Hepatocyte (in vitro differentiated cells): ENCODE measurements around the gene LEPROT. TPM values are rescaled to one million over a fixed set of nuclear protein-coding genes. Genes with fewer than 3 reads are reported as not detected.

ENCODE experiments used
- DNase-seq: peaks from one replicate; pipeline ENCODE4 v3.0.0-alpha.2; 2016; ENCODE audit warnings: low spot score
- H2AFZ ChIP-seq: fragments of 200-600 bp; sonication (generic); 2 replicates; pipeline ENCODE4 v1.6.0; 2016; ENCODE audit warnings: antibody characterized with exemption, mild to moderate bottlenecking
- H3K27ac ChIP-seq: fragments of 200-600 bp; sonication (generic); 2 replicates; pipeline ENCODE4 v1.5.1; 2016; ENCODE audit warnings: mild to moderate bottlenecking
- H3K27me3 ChIP-seq: fragments of 200-600 bp; sonication (generic); 2 replicates; pipeline ENCODE4 v1.6.1; 2016
- H3K36me3 ChIP-seq: fragments of 200-600 bp; sonication (generic); replicated peaks from 2 replicates; pipeline ENCODE4 v1.5.1; 2016; ENCODE audit warnings: low read depth; ENCODE audit not compliant: insufficient read depth
- H3K4me1 ChIP-seq: fragments of 200-600 bp; sonication (generic); 2 replicates; pipeline ENCODE4 v1.5.1; 2016; ENCODE audit warnings: mild to moderate bottlenecking, moderate library complexity; ENCODE audit not compliant: insufficient read depth
- H3K4me2 ChIP-seq: fragments of 200-600 bp; sonication (generic); 2 replicates; pipeline ENCODE4 v1.6.0; 2016
- H3K4me3 ChIP-seq: fragments of 200-600 bp; sonication (generic); 2 replicates; pipeline ENCODE4 v1.5.1; 2016; ENCODE audit warnings: mild to moderate bottlenecking
- H3K79me2 ChIP-seq: fragments of 200-600 bp; sonication (generic); 2 replicates; pipeline ENCODE4 v1.6.0; 2017; ENCODE audit warnings: mild to moderate bottlenecking
- H3K9me2 ChIP-seq: fragments of 200-600 bp; sonication (generic); replicated peaks from 2 replicates; pipeline ENCODE4 v1.6.0; 2017; ENCODE audit warnings: mild to moderate bottlenecking; ENCODE audit not compliant: insufficient read depth
- H3K9me3 ChIP-seq: fragments of 200-600 bp; sonication (generic); 2 replicates; pipeline ENCODE4 v1.5.1; 2016; ENCODE audit warnings: low read depth, mild to moderate bottlenecking
- H4K20me1 ChIP-seq: fragments of 200-600 bp; sonication (generic); 2 replicates; pipeline ENCODE4 v1.6.0; 2016; ENCODE audit warnings: mild to moderate bottlenecking; ENCODE audit not compliant: insufficient read depth, poor library complexity, severe bottlenecking
- EZH2 ChIP-seq: fragments of 200-600 bp; sonication (generic); IDR thresholded peaks from 2 replicates; pipeline ENCODE4 v1.6.1; 2016; ENCODE audit warnings: antibody characterized with exemption, mild to moderate bottlenecking, borderline replicate concordance
- EZH2phosphoT487 ChIP-seq: fragments of 200-600 bp; sonication (generic); IDR thresholded peaks from one replicate; pipeline ENCODE4 v1.6.1; 2018; ENCODE audit warnings: antibody characterized with exemption, mild to moderate bottlenecking, low read depth, moderate library complexity; ENCODE audit not compliant: unreplicated experiment, severe bottlenecking
- WGBS: methylation state at CpG from one replicate; pipeline ENCODE4 v1.1.6; 2016; ENCODE audit warnings: low lambda C conversion rate; ENCODE audit errors: missing lambda C conversion rate; 5-methylcytosine and 5-hydroxymethylcytosine counted together
- polyA plus RNA-seq: library from polyadenylated mRNA; unstranded; fragments of >200 nt; fragmentation: Nextera tagmentation; extraction: Ambion mirVana; gene quantifications from 2 replicates; pipeline ENCODE4 v1.2.1, GENCODE V29; 2016
- total RNA-seq: library from RNA; depleted of rRNA; stranded (reverse); fragments of >200 nt; gene quantifications from 2 replicates; pipeline ENCODE4 v1.2.3, GENCODE V29; 2014
- TF ChIP-seq, protein P1 (sequence below): fragments of 200-600 bp; sonication (generic); IDR thresholded peaks from 2 replicates; pipeline ENCODE4 v1.5.1; 2016; ENCODE audit warnings: antibody characterized with exemption, mild to moderate bottlenecking; ENCODE audit not compliant: poor library complexity

LEPROT gene
- total and polyA plus RNA-seq, 2 experiments from 2014 or later: 89.9 to 97.0 TPM

DNA sequence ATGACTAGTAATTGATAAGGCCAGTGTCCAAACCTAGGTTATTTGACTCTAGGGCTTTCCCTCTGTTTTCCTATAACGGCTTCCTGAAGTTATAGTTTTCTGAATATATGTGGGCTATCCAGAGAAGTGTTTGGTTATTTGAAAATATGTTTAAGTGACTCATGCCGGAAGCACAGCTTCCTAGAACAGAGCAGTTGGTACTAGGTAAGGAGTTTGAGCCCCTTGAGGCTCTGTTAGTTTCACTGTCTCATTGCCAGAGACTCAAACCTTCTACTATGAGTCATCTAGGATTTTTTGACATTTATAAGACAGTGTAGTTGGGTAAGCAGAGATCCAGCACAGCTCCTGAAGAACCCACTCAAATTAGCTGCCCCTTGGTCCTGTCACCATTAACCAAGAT is 27.1 kb upstream of the LEPROT start:
- Histone ChIP-seq H3K36me3 (no peaks in the 10 kb centered on the region), H3K4me3 (no peak overlapping the region), H3K9me2 (no peaks in the 10 kb centered on the region), H3K79me2 (no peaks in the 10 kb centered on the region), H3K27me3 (no peaks in the 10 kb centered on the region), H3K4me1 (no peaks in the 10 kb centered on the region), H4K20me1 (no peaks in the 10 kb centered on the region), H3K27ac (no peak overlapping the region), H3K4me2 (no peak overlapping the region), H2AFZ (no peak overlapping the region), H3K9me3 (no peaks in the 10 kb centered on the region)
- no peak for DNase-seq
- TF ChIP-seq, protein P1, sequence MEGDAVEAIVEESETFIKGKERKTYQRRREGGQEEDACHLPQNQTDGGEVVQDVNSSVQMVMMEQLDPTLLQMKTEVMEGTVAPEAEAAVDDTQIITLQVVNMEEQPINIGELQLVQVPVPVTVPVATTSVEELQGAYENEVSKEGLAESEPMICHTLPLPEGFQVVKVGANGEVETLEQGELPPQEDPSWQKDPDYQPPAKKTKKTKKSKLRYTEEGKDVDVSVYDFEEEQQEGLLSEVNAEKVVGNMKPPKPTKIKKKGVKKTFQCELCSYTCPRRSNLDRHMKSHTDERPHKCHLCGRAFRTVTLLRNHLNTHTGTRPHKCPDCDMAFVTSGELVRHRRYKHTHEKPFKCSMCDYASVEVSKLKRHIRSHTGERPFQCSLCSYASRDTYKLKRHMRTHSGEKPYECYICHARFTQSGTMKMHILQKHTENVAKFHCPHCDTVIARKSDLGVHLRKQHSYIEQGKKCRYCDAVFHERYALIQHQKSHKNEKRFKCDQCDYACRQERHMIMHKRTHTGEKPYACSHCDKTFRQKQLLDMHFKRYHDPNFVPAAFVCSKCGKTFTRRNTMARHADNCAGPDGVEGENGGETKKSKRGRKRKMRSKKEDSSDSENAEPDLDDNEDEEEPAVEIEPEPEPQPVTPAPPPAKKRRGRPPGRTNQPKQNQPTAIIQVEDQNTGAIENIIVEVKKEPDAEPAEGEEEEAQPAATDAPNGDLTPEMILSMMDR: no peak
- TF ChIP-seq EZH2: no peak
- TF ChIP-seq EZH2phosphoT487: no peak
- WGBS: 95% methylated on average over 2 of the region's 2 CpGs

DNA sequence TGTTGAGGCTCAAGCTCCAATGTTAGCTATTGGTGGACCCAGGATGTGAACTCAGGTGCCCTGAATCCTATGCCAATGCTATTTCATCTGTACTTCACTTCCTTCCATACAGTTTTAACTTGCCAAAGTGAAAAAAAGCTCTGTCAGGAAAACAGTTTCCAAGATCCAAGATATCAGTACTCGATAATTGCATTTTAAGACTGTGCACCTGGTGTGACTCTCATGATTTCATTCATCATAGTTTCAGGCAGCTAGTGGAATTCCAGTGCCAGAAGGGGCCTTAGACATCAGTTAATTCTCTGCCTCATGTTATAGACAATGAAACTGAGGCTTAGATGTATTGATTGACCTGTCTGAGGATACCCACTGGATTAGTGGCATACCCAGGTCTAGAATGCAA is 26.5 kb upstream of the LEPROT start:
- H3K27me3 ChIP-seq: no peaks in the 10 kb centered on the region
- H3K4me3 ChIP-seq: no peak overlapping the region
- 86% methylated on average over 1 of the region's 1 CpG for WGBS
- H2AFZ ChIP-seq: no peak overlapping the region
- H3K36me3 ChIP-seq: no peaks in the 10 kb centered on the region
- H3K9me3 ChIP-seq: no peaks in the 10 kb centered on the region
- H3K4me2 ChIP-seq: no peak overlapping the region
- H3K9me2 ChIP-seq: no peaks in the 10 kb centered on the region
- no peaks in the 10 kb centered on the region for H3K4me1 ChIP-seq
- TF ChIP-seq, protein P1: no peak
- TF ChIP-seq EZH2 (no peak), EZH2phosphoT487 (no peak)
- H3K27ac ChIP-seq: no peak overlapping the region
- no peak for DNase-seq
- no peaks in the 10 kb centered on the region for H3K79me2 ChIP-seq
- no peaks in the 10 kb centered on the region for H4K20me1 ChIP-seq

DNA sequence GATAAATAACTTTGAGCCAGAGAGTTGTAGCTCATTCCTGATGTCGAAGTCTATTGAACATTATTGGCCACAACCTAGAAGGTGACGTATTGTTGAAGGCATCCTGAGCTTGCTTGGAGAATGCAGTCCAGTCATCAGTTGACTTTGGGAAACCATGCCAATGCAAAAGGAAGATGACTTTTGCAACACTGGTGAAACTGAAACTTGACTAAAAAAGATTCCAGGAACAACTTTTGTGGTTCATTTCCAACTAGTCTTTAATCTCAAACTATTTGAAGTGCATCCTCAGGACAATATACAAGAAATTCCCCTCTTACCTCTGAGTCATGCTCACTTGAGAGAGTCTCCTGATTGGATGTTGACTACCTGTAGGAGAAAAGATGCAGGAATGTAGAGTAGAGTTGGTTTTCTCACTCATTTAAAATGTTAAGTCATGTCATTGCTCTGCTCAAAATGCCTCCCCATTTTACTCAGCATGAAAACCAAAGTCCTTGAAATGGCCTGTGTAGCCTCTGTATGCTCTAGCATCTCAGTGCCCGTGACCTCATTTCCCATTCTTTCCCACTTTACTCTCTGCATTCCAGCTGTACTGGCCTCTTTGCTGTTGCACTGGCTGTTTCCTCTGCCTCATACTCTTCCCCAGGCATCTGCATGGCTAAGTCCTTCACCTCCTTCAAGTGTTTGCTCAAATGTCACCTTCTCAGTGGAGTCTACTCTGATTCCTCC is 24.4 kb upstream of the LEPROT start:
- Histone ChIP-seq H3K27ac (no peak overlapping the region), H3K79me2 (no peaks in the 10 kb centered on the region), H4K20me1 (no peaks in the 10 kb centered on the region), H3K36me3 (no peaks in the 10 kb centered on the region), H3K4me2 (no peak overlapping the region), H3K4me1 (no peaks in the 10 kb centered on the region), H3K27me3 (no peaks in the 10 kb centered on the region), H3K9me3 (no peaks in the 10 kb centered on the region), H3K4me3 (no peak overlapping the region), H2AFZ (no peak overlapping the region), H3K9me2 (no peaks in the 10 kb centered on the region)
- WGBS: 95% methylated on average over 3 of the region's 3 CpGs
- DNase-seq: no peak
- TF ChIP-seq EZH2phosphoT487: no peak
- no peak for TF ChIP-seq EZH2
- TF ChIP-seq, protein P1: no peak
